ENCODE results near the gene CFAP251.

Gene CFAP251

DNA sequence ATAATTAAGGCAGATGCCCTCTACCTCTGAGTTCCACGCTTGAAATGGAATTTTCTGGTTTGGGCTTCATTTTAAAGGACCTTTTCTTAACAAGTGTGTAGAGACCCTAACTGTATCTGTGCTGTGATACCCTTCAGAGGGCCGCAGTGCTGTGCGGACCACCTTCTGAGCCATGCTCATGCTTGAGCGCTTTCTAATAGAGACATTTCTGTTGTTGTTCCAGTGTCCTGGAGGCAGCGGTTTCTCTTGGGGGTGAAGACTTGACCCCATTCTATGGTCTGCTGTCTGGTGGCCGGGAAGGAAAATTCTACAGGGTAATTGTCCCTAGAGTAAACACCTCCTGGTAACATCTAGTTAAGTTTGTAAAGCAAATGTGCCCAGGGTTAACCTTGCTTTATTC, 56.6 kb downstream of the CFAP251 start:
- no peak overlapping the region for H2BK120ac ChIP-seq (ENCODE audit: low read depth, low read length)
- H3K9ac ChIP-seq (ENCODE audit: low read length) = no peak overlapping the region
- WGBS (ENCODE audit: extremely low coverage, insufficient coverage, low lambda C conversion rate) = no CpG with 5 or more reads among the region's 6 CpGs
- no peak overlapping the region for H3K56ac ChIP-seq (ENCODE audit: low read length)
- no peak overlapping the region for H4K8ac ChIP-seq (ENCODE audit: low read depth, low read length)
- no peak overlapping the region for H3K27ac ChIP-seq (ENCODE audit: low read depth, low read length)
- no peak overlapping the region for H2BK5ac ChIP-seq (ENCODE audit: low read length)
- H2BK15ac ChIP-seq (replicated peaks; ENCODE audit: low read depth) = no peak overlapping the region
- H3K27me3 ChIP-seq (ENCODE audit: insufficient read depth, low read length, poor library complexity) = no peaks in the 10 kb centered on the region
- H3K18ac ChIP-seq (ENCODE audit: low read length) = no peak overlapping the region
- H3K4me2 ChIP-seq (ENCODE audit: low read length) = no peak overlapping the region
- DNase-seq = no peak
- H3K36me3 ChIP-seq (ENCODE audit: control insufficient read depth, insufficient read depth, low read length) = no peaks in the 10 kb centered on the region
- no peaks in the 10 kb centered on the region for H3K4me1 ChIP-seq (ENCODE audit: control insufficient read depth, low read depth, low read length)
- no peaks in the 10 kb centered on the region for H3K79me2 ChIP-seq (ENCODE audit: control insufficient read depth, insufficient read depth, low read length)
- no peak overlapping the region for H3K4ac ChIP-seq (ENCODE audit: low read depth, low read length)
- no peak overlapping the region for H4K5ac ChIP-seq (ENCODE audit: low read length)
- H3K79me1 ChIP-seq (ENCODE audit: low read length) = no peaks in the 10 kb centered on the region
- H3K4me3 ChIP-seq (ENCODE audit: low read length) = no peak overlapping the region
- H2AK5ac ChIP-seq (ENCODE audit: low read length) = no peak overlapping the region
- H3K23ac ChIP-seq (ENCODE audit: low read length) = no peak overlapping the region

DNA sequence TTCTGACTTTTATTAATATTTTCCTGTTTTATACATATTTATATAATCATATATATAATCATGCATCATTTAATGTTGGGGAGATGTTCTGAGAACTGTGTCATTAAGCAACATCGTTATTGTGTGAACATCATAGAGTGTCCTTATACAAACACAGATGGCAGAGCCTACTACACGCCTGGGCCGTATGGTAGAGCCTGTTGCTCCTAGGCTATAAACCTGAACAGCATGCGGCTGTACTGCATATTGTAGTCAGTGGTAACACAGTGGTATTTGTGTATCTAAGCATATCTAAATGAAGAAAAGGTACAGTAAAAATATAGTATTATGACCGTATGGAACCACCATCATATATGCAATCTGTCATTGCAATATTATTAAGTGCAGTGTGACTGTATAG, 58.6 kb downstream of the CFAP251 start:
- Histone ChIP-seq H3K27ac (ENCODE audit: low read depth, low read length) (no peak overlapping the region), H3K4ac (ENCODE audit: low read depth, low read length) (no peak overlapping the region), H3K4me2 (ENCODE audit: low read length) (no peak overlapping the region), H3K27me3 (ENCODE audit: insufficient read depth, low read length, poor library complexity) (no peaks in the 10 kb centered on the region), H2BK120ac (ENCODE audit: low read depth, low read length) (no peak overlapping the region), H3K36me3 (ENCODE audit: control insufficient read depth, insufficient read depth, low read length) (no peaks in the 10 kb centered on the region), H3K79me2 (ENCODE audit: control insufficient read depth, insufficient read depth, low read length) (no peaks in the 10 kb centered on the region), H2AK5ac (ENCODE audit: low read length) (no peak overlapping the region), H4K8ac (ENCODE audit: low read depth, low read length) (no peak overlapping the region), H3K4me1 (ENCODE audit: control insufficient read depth, low read depth, low read length) (no peaks in the 10 kb centered on the region), H2BK5ac (ENCODE audit: low read length) (no peak overlapping the region), H3K9ac (ENCODE audit: low read length) (no peak overlapping the region), H3K56ac (ENCODE audit: low read length) (no peak overlapping the region), H3K18ac (ENCODE audit: low read length) (no peak overlapping the region), H3K79me1 (ENCODE audit: low read length) (no peaks in the 10 kb centered on the region), H4K5ac (ENCODE audit: low read length) (no peak overlapping the region), H3K4me3 (ENCODE audit: low read length) (no peak overlapping the region), H2BK15ac (replicated peaks; ENCODE audit: low read depth) (no peak overlapping the region), H3K23ac (ENCODE audit: low read length) (no peak overlapping the region)
- DNase-seq = no peak
- no CpG with 5 or more reads among the region's 5 CpGs for WGBS (ENCODE audit: extremely low coverage, insufficient coverage, low lambda C conversion rate)

DNA sequence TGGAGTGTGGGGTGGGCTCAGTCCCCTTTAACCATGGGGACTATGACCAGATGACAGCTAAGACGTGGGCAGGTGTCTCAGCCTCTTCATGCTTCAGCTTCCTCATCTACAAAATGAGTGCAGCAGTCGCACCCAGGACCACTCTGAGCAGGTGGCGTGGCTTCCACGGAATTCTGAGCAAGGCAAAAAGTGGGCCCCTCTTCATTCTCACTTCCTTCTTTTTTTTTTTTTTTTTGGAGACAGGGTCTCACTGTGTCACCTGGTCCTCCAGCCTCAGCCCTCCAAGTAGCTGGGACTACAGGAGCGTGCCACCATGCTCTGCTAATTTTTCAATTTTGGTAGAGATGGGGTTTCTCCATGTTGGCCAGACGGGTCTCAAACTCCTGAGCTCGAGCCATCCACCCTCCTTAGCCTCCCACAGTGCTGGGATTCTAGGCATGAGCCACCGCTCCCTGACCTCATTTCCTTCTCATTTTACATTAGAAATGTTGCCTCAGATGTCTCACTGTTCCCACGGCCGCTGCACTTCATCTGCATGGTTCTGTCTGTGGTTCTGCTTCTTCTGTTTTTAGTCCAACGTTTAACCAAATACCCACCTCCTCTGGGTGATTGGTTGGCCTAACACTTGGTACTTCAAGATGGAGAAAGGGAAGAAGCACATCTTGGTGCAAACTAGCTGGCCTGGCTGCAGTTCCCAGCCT, 61.9 kb downstream of the CFAP251 start:
- no peak for DNase-seq
- no CpG with 5 or more reads among the region's 11 CpGs for WGBS (ENCODE audit: extremely low coverage, insufficient coverage, low lambda C conversion rate)

DNA sequence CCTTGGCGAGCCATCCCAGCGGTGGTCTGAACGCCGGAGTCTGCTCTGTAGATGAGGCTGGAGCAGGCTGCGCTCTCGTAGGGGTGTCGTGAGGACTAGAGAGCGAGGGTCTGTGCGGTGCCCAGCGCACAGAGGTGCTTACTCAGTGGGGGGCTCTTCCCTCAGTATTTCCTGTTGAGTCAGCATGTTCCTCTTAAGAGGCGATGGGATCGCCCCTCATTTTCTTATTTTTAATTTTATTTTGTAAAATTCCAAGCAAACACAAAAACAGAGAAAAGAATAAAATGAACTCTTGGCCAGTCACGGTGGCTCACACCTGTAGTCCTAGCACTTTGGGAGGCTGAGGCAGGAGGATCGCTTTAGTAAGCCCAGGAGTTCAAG, 62.5 kb downstream of the CFAP251 start:
- DNase-seq = no peak
- no peaks in the 10 kb centered on the region for H3K27me3 ChIP-seq (ENCODE audit: insufficient read depth, low read length, poor library complexity)
- H3K79me2 ChIP-seq (ENCODE audit: control insufficient read depth, insufficient read depth, low read length) = no peaks in the 10 kb centered on the region
- H3K56ac ChIP-seq (ENCODE audit: low read length) = no peak overlapping the region
- no peak overlapping the region for H2BK15ac ChIP-seq (replicated peaks; ENCODE audit: low read depth)
- no CpG with 5 or more reads among the region's 14 CpGs for WGBS (ENCODE audit: extremely low coverage, insufficient coverage, low lambda C conversion rate)
- H3K4me2 ChIP-seq (ENCODE audit: low read length) = no peak overlapping the region
- H3K79me1 ChIP-seq (ENCODE audit: low read length) = no peaks in the 10 kb centered on the region
- H2AK5ac ChIP-seq (ENCODE audit: low read length) = no peak overlapping the region
- H2BK120ac ChIP-seq (ENCODE audit: low read depth, low read length) = no peak overlapping the region
- no peak overlapping the region for H3K23ac ChIP-seq (ENCODE audit: low read length)
- no peak overlapping the region for H3K27ac ChIP-seq (ENCODE audit: low read depth, low read length)
- no peak overlapping the region for H4K5ac ChIP-seq (ENCODE audit: low read length)
- H3K4ac ChIP-seq (ENCODE audit: low read depth, low read length) = no peak overlapping the region
- H3K18ac ChIP-seq (ENCODE audit: low read length) = no peak overlapping the region
- H3K4me3 ChIP-seq (ENCODE audit: low read length) = no peak overlapping the region
- no peaks in the 10 kb centered on the region for H3K36me3 ChIP-seq (ENCODE audit: control insufficient read depth, insufficient read depth, low read length)
- no peak overlapping the region for H2BK5ac ChIP-seq (ENCODE audit: low read length)
- no peak overlapping the region for H4K8ac ChIP-seq (ENCODE audit: low read depth, low read length)
- no peak overlapping the region for H3K9ac ChIP-seq (ENCODE audit: low read length)
- no peaks in the 10 kb centered on the region for H3K4me1 ChIP-seq (ENCODE audit: control insufficient read depth, low read depth, low read length)

More for the DNA sequence above, 61.9 kb downstream of the CFAP251 start:
- no peak overlapping the region for H3K27ac ChIP-seq (ENCODE audit: low read depth, low read length)
- H2BK120ac ChIP-seq (ENCODE audit: low read depth, low read length) = no peak overlapping the region
- H2AK5ac ChIP-seq (ENCODE audit: low read length) = no peak overlapping the region
- no peaks in the 10 kb centered on the region for H3K27me3 ChIP-seq (ENCODE audit: insufficient read depth, low read length, poor library complexity)
- H3K56ac ChIP-seq (ENCODE audit: low read length) = no peak overlapping the region
- H4K8ac ChIP-seq (ENCODE audit: low read depth, low read length) = no peak overlapping the region
- no peak overlapping the region for H2BK5ac ChIP-seq (ENCODE audit: low read length)
- no peaks in the 10 kb centered on the region for H3K79me2 ChIP-seq (ENCODE audit: control insufficient read depth, insufficient read depth, low read length)
- no peaks in the 10 kb centered on the region for H3K36me3 ChIP-seq (ENCODE audit: control insufficient read depth, insufficient read depth, low read length)
- no peaks in the 10 kb centered on the region for H3K4me1 ChIP-seq (ENCODE audit: control insufficient read depth, low read depth, low read length)
- H3K4me2 ChIP-seq (ENCODE audit: low read length) = no peak overlapping the region
- H3K9ac ChIP-seq (ENCODE audit: low read length) = no peak overlapping the region
- no peak overlapping the region for H3K23ac ChIP-seq (ENCODE audit: low read length)
- no peak overlapping the region for H4K5ac ChIP-seq (ENCODE audit: low read length)
- H3K4me3 ChIP-seq (ENCODE audit: low read length) = no peak overlapping the region
- H3K79me1 ChIP-seq (ENCODE audit: low read length) = no peaks in the 10 kb centered on the region
- no peak overlapping the region for H2BK15ac ChIP-seq (replicated peaks; ENCODE audit: low read depth)
- no peak overlapping the region for H3K18ac ChIP-seq (ENCODE audit: low read length)
- no peak overlapping the region for H3K4ac ChIP-seq (ENCODE audit: low read depth, low read length)

DNA sequence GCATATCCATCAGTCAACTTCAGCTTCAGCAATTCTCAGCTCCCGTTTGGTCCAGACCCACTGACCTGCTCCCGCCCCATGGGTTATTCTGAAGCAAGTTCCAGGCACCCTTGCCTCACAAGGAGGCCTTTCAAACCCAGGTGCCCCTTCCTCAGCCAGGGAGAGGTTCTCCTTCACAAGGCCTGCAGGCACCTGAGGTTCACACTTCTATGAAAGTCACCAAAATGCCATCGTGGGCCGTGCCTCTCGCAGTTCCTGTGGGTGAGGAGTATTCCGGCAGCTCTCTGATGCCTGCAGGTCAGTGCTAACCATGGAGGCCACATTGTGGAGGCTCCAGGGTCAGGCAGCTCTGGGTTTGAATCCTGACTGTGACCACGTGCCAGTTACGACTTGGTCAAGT, 63.1 kb downstream of the CFAP251 start:
- no peak overlapping the region for H3K27ac ChIP-seq (ENCODE audit: low read depth, low read length)
- H3K4me3 ChIP-seq (ENCODE audit: low read length) = no peak overlapping the region
- no peaks in the 10 kb centered on the region for H3K36me3 ChIP-seq (ENCODE audit: control insufficient read depth, insufficient read depth, low read length)
- H3K23ac ChIP-seq (ENCODE audit: low read length) = no peak overlapping the region
- H3K56ac ChIP-seq (ENCODE audit: low read length) = no peak overlapping the region
- H2BK5ac ChIP-seq (ENCODE audit: low read length) = no peak overlapping the region
- H3K79me2 ChIP-seq (ENCODE audit: control insufficient read depth, insufficient read depth, low read length) = no peaks in the 10 kb centered on the region
- H3K27me3 ChIP-seq (ENCODE audit: insufficient read depth, low read length, poor library complexity) = no peaks in the 10 kb centered on the region
- H2AK5ac ChIP-seq (ENCODE audit: low read length) = no peak overlapping the region
- no peaks in the 10 kb centered on the region for H3K4me1 ChIP-seq (ENCODE audit: control insufficient read depth, low read depth, low read length)
- H4K5ac ChIP-seq (ENCODE audit: low read length) = no peak overlapping the region
- no peak overlapping the region for H2BK120ac ChIP-seq (ENCODE audit: low read depth, low read length)
- no peak overlapping the region for H3K9ac ChIP-seq (ENCODE audit: low read length)
- DNase-seq = no peak
- H2BK15ac ChIP-seq (replicated peaks; ENCODE audit: low read depth) = no peak overlapping the region
- no peaks in the 10 kb centered on the region for H3K79me1 ChIP-seq (ENCODE audit: low read length)
- WGBS (ENCODE audit: extremely low coverage, insufficient coverage, low lambda C conversion rate) = no CpG with 5 or more reads among the region's 8 CpGs
- H3K4me2 ChIP-seq (ENCODE audit: low read length) = no peak overlapping the region
- H4K8ac ChIP-seq (ENCODE audit: low read depth, low read length) = no peak overlapping the region
- no peak overlapping the region for H3K4ac ChIP-seq (ENCODE audit: low read depth, low read length)
- H3K18ac ChIP-seq (ENCODE audit: low read length) = no peak overlapping the region

DNA sequence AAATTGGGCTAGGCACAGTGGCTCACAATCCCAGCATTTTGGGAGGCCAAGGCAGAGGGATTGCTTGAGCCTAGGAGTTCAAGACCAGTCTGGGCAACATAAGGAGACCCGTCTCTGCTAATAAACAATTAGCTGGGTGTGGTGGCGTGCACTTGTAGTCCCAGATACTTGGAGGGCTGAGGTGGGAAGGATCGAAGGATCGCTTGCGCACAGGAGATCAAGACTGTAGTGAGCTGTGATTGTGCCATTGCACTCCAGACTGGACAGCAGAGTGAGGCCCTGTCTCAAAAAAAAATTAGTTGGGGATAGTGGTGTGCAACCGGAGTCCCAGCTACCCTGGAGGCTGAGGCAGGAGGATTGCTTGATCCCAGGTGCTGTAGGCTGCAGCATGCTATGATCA, 64.6 kb downstream of the CFAP251 start:
- no peak overlapping the region for H4K5ac ChIP-seq (ENCODE audit: low read length)
- H3K79me2 ChIP-seq (ENCODE audit: control insufficient read depth, insufficient read depth, low read length) = no peaks in the 10 kb centered on the region
- no peak overlapping the region for H2AK5ac ChIP-seq (ENCODE audit: low read length)
- no peaks in the 10 kb centered on the region for H3K79me1 ChIP-seq (ENCODE audit: low read length)
- no peaks in the 10 kb centered on the region for H3K4me1 ChIP-seq (ENCODE audit: control insufficient read depth, low read depth, low read length)
- DNase-seq = no peak
- H3K4me2 ChIP-seq (ENCODE audit: low read length) = no peak overlapping the region
- no peak overlapping the region for H3K18ac ChIP-seq (ENCODE audit: low read length)
- no peak overlapping the region for H3K4ac ChIP-seq (ENCODE audit: low read depth, low read length)
- H2BK120ac ChIP-seq (ENCODE audit: low read depth, low read length) = no peak overlapping the region
- H3K27ac ChIP-seq (ENCODE audit: low read depth, low read length) = no peak overlapping the region
- H3K4me3 ChIP-seq (ENCODE audit: low read length) = no peak overlapping the region
- no peak overlapping the region for H4K8ac ChIP-seq (ENCODE audit: low read depth, low read length)
- H3K56ac ChIP-seq (ENCODE audit: low read length) = no peak overlapping the region
- no peak overlapping the region for H2BK5ac ChIP-seq (ENCODE audit: low read length)
- no peak overlapping the region for H3K9ac ChIP-seq (ENCODE audit: low read length)
- no peaks in the 10 kb centered on the region for H3K27me3 ChIP-seq (ENCODE audit: insufficient read depth, low read length, poor library complexity)
- no peak overlapping the region for H3K23ac ChIP-seq (ENCODE audit: low read length)
- no peak overlapping the region for H2BK15ac ChIP-seq (replicated peaks; ENCODE audit: low read depth)
- no CpG with 5 or more reads among the region's 6 CpGs for WGBS (ENCODE audit: extremely low coverage, insufficient coverage, low lambda C conversion rate)
- no peaks in the 10 kb centered on the region for H3K36me3 ChIP-seq (ENCODE audit: control insufficient read depth, insufficient read depth, low read length)

Data from mesendoderm (in vitro differentiated cells).